Stomach (tissue), 9 donors: ENCODE data around the gene KHSRP. TPM values are rescaled to one million over a fixed set of nuclear protein-coding genes. Genes with fewer than 3 reads are reported as not detected.

Experiments
- DNase-seq, 2 donors: peaks; one replicate each; pipeline versions ENCODE4 v3.0.0 to v3.0.0-alpha.2; 2013 to 2019
- H3K27ac ChIP-seq, 5 donors: fragments of 200-600 bp in 4 of 5; sonication (generic) in 4 of 5; one replicate each; pipeline ENCODE4 v1.5.1; 2013 to 2019; ENCODE audit warnings: mild to moderate bottlenecking in 1 of 5, moderate library complexity in 1 of 5
- H3K27me3 ChIP-seq, 3 donors: fragments of 200-600 bp; sonication (generic); one replicate each; pipeline ENCODE4 v1.5.1; 2017 to 2019; ENCODE audit warnings: mixed run types in 1 of 3
- H3K36me3 ChIP-seq, 4 donors: fragments of 200-600 bp; sonication (generic); 1 replicate in 3 of 4; 2 replicates in 1 of 4; pipeline ENCODE4 v1.5.1; 2016 to 2019
- H3K4me1 ChIP-seq, 4 donors: fragments of 200-600 bp; sonication (generic); one replicate each; pipeline ENCODE4 v1.5.1; 2016 to 2019
- H3K4me3 ChIP-seq, 4 donors: fragments of 200-600 bp; sonication (generic) in 3 of 4; one replicate each; pipeline ENCODE4 v1.5.1; 2016 to 2019; ENCODE audit warnings: mild to moderate bottlenecking in 1 of 4
- H3K9me3 ChIP-seq, 4 donors: fragments of 200-600 bp; sonication (generic); one replicate each; pipeline ENCODE4 v1.5.1; 2016 to 2019
- EP300 ChIP-seq: sonication (generic); formaldehyde crosslinking; IDR thresholded peaks from one replicate; pipeline ENCODE4 v1.6.1; 2017; ENCODE audit warnings: antibody characterized with exemption
- POLR2A ChIP-seq, 4 donors: fragments of 450-650 bp; IDR thresholded peaks; one replicate each; pipeline ENCODE4 v1.6.1; 2016; ENCODE audit warnings: antibody characterized with exemption in 4 of 4, control low read depth in 2 of 4, mild to moderate bottlenecking in 1 of 4, moderate library complexity in 1 of 4
- POLR2AphosphoS5 ChIP-seq, 3 donors: sonication (generic); formaldehyde crosslinking; IDR thresholded peaks; one replicate each; pipeline ENCODE4 v1.6.1; 2016; ENCODE audit warnings: antibody characterized with exemption in 3 of 3
- WGBS, 5 donors: extraction: QIAGEN DNeasy Blood & Tissue Kit in 3 of 5; methylation state at CpG; one replicate each; pipeline versions ENCODE4 v1.1.5 to v1.1.7; 2013 to 2018; 5-methylcytosine and 5-hydroxymethylcytosine counted together
- intact Hi-C: fragments of 100-400 bp; cut with DNase I; formaldehyde crosslinking; loops from one replicate; pipeline ENCODE4 v1.15.1; 2023; ENCODE audit warnings: low total_unique reads
- polyA plus RNA-seq, 3 donors: library from polyadenylated mRNA; stranded (reverse); fragments of 200-250 nt; gene quantifications; one replicate each; pipeline ENCODE4 v1.2.3, GENCODE V29; 2013
- total RNA-seq, 5 donors: library from RNA; depleted of rRNA; stranded (reverse); fragments of >200 nt; gene quantifications; one replicate each; pipeline versions ENCODE4 v1.1.0 to v1.2.3, GENCODE V29; 2014 to 2016
- TF ChIP-seq, protein P1 (sequence below), 7 experiments: fragments of 450-650 bp in 4 of 7; fragments of 200-600 bp in 3 of 7; sonication (generic) in 3 of 7; IDR thresholded peaks; one replicate each; pipeline ENCODE4 v1.5.1; 2016 to 2019; ENCODE audit warnings: antibody characterized with exemption in 7 of 7, control low read depth in 2 of 7, mild to moderate bottlenecking in 1 of 7
- donor health status: healthy with polysubstance abuse.
- donor health status: Bipolar disorder and iron deficiency.
- donor health status: healthy.

The KHSRP gene
- total and polyA plus RNA-seq, 8 donors, result 49.1 to 130 (median 111) TPM

DNA sequence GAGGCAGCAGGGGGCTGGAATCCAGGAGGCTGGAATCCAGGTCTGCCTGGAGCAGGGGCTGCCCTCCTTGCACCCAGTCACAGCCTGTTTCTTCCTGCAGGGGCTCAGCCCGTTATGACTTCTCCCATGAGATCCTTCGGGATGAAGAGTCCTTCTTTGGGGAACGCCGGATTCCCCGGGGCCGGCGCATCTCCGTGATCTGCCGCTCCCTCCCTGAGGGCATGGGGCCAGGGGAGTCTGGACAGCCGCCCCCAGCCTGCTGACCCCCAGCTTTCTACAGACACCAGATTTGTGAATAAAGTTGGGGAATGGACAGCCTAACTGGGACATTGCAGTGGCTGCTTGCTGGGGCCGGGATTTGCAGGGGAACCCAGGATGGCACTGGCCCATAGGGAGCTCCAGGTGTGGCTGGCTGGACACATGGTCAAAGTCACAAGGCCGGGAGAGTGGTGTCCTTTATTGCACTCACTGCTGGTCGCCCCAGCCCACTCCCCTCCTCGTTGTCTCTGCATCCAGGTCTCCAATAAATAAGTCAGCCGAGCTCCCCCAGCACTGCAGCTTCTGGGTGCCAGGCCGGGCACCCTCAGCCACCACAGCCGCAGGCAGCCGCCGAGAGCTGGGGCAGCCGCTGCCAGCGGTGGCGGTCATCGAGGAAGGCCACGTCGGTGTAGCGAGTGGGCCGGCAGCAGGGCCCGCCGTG lies 49.8 kb downstream of the KHSRP start:
- Histone ChIP-seq H3K36me3 (peaks cover 9 to 42% (median 33%) of the 10 kb centered on the region in 4 donors), H3K4me1 (peaks cover 10 to 60% (median 24%) of the 10 kb centered on the region in 4 donors), H3K9me3 (no peaks in the 10 kb centered on the region), H3K27me3 (no peaks in the 10 kb centered on the region), H3K4me3 (no peak overlapping the region), H3K27ac (peak overlapping the region in 1 of 5 donors; percentile 99)
- TF ChIP-seq POLR2AphosphoS5 (IDR thresholded peaks at IDR 0.05) (no peak), POLR2A (IDR thresholded peaks at IDR 0.05) (no peak), EP300 (no peak)
- TF ChIP-seq, protein P1, sequence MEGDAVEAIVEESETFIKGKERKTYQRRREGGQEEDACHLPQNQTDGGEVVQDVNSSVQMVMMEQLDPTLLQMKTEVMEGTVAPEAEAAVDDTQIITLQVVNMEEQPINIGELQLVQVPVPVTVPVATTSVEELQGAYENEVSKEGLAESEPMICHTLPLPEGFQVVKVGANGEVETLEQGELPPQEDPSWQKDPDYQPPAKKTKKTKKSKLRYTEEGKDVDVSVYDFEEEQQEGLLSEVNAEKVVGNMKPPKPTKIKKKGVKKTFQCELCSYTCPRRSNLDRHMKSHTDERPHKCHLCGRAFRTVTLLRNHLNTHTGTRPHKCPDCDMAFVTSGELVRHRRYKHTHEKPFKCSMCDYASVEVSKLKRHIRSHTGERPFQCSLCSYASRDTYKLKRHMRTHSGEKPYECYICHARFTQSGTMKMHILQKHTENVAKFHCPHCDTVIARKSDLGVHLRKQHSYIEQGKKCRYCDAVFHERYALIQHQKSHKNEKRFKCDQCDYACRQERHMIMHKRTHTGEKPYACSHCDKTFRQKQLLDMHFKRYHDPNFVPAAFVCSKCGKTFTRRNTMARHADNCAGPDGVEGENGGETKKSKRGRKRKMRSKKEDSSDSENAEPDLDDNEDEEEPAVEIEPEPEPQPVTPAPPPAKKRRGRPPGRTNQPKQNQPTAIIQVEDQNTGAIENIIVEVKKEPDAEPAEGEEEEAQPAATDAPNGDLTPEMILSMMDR (IDR thresholded peaks at IDR 0.05), result no peak
- 68 to 91% (median 89%) methylated on average over 14 to 29 of the region's 29 CpGs for WGBS, 5 donors
- intact Hi-C loops, result no loop called here
- DNase-seq, result no peak

DNA sequence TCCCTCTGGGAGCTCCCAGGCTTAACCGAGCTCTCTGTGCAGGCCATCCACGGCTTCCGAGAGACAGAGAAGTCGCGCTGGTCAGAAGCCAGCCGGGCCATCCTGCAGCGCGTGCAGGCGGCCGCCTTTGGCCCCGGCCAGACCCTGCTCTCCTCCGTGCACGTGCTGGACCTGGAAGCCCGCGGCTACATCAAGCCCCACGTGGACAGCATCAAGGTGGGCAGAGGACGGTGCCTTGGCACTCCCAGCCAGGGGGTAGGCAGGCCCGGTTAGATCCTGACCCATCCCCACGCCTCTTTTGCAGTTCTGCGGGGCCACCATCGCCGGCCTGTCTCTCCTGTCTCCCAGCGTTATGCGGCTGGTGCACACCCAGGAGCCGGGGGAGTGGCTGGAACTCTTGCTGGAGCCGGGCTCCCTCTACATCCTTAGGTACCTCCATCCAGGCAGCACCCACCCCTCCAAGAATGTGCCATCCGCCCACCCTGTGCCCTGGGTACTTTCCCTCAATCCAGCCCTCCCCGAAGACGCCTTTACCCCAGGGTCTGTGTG lies 50.4 kb downstream of the KHSRP start:
- intact Hi-C loops, result no loop called here
- peaks cover 10 to 60% (median 24%) of the 10 kb centered on the region in 4 donors for H3K4me1 ChIP-seq
- peak overlapping the region in 1 of 4 donors; percentile 93 for H3K4me3 ChIP-seq

DNA sequence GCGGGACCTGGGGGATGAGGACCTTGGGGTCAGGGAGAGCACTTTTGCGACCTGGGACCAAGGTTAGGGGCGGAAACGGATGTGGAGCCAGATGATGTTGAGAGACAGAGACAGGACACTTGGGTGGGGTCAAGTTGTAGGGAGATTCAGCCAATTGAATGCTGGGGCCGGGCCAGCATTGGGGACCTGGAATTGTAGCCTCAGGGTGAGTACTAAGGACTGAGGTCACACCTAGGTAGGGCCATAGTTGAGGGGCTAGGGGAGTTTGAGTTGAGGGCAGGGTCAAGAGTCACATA lies 50.9 kb downstream of the KHSRP start:
- no peak for TF ChIP-seq POLR2AphosphoS5 (IDR thresholded peaks at IDR 0.05)
- TF ChIP-seq, protein P1 (IDR thresholded peaks at IDR 0.05), result no peak
- TF ChIP-seq POLR2A (IDR thresholded peaks at IDR 0.05), result no peak
- TF ChIP-seq EP300, result no peak
- WGBS, 5 donors, result 19 to 38% (median 31%) methylated on average over 5 of the region's 5 CpGs
- Histone ChIP-seq H3K27ac (peak overlapping the region; percentile 62 to 100 (median 99)), H3K27me3 (no peaks in the 10 kb centered on the region), H3K4me1 (peaks cover 10 to 60% (median 24%) of the 10 kb centered on the region in 4 donors), H3K36me3 (peaks cover 8 to 39% (median 29%) of the 10 kb centered on the region in 4 donors), H3K4me3 (peak overlapping the region; percentile 67 to 94 (median 82)), H3K9me3 (no peaks in the 10 kb centered on the region)
- DNase-seq, result no peak
- intact Hi-C loops, result no loop called here

More for the DNA sequence above, 50.4 kb downstream of the KHSRP start:
- DNase-seq, result peak in 1 of 2 donors; percentile 40
- Histone ChIP-seq H3K36me3 (peaks cover 5 to 39% (median 29%) of the 10 kb centered on the region in 4 donors), H3K9me3 (no peaks in the 10 kb centered on the region), H3K27ac (peak overlapping the region; percentile 62 to 100 (median 99)), H3K27me3 (no peaks in the 10 kb centered on the region)
- 64 to 76% (median 74%) methylated on average over 17 to 29 of the region's 29 CpGs for WGBS, 5 donors
- TF ChIP-seq POLR2A (IDR thresholded peaks at IDR 0.05), result no peak
- no peak for TF ChIP-seq EP300
- TF ChIP-seq, protein P1 (IDR thresholded peaks at IDR 0.05), result no peak
- no peak for TF ChIP-seq POLR2AphosphoS5 (IDR thresholded peaks at IDR 0.05)

DNA sequence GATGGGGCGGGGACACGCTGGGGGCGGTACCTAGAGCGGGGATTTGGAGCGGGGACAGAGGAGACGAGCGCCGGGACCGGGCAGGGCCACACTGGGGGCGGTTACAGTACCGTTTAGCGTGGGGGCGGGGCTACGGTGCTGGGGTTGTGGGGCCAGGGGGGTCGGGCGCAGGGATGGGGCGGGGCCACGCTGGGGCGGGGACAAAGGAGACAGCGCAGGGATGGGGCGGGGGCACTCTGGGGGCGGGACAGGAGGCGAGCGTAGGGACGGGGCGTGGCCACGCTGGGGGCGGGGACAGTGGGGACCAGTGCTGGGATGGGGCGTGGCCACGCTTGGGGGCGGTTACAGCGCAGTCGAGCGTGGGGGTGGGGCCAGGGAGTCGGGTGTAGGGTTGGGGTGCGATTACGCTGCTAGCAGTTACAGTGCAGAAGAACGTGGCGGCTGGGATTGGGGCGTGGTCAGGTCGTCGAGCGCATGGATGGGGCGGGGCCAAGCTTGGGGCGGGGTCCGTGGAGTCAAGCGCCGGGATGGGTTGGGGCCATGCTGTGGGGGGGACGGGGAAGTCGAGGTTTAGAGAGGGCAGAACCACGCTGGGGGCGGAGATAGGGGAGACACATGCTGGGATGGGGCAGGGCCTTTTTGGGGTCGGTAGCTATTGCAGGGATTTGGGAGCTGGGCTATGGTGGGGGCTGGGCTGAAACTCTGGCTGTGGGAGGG lies 51.4 kb downstream of the KHSRP start:
- DNase-seq, result peak; percentile 99 to 100
- intact Hi-C loops, result no loop called here
- TF ChIP-seq, protein P1 (IDR thresholded peaks at IDR 0.05), result no peak
- TF ChIP-seq EP300 (no peak), POLR2AphosphoS5 (IDR thresholded peaks at IDR 0.05) (peak in 1 of 3 donors; percentile 44), POLR2A (IDR thresholded peaks at IDR 0.05) (no peak)
- peak overlapping the region; percentile 93 to 100 (median 99) for H3K27ac ChIP-seq
- no peaks in the 10 kb centered on the region for H3K9me3 ChIP-seq
- H3K27me3 ChIP-seq, result no peaks in the 10 kb centered on the region
- peaks cover 13 to 39% (median 29%) of the 10 kb centered on the region in 4 donors for H3K36me3 ChIP-seq
- peaks cover 10 to 57% (median 24%) of the 10 kb centered on the region in 4 donors for H3K4me1 ChIP-seq
- peak overlapping the region; percentile 67 to 94 (median 82) for H3K4me3 ChIP-seq
- WGBS, 5 donors, result 1 to 3% (median 1%) methylated on average over 27 to 53 of the region's 53 CpGs
